K562 (cell line): ENCODE data around the gene RIT2. TPM values are rescaled to one million over a fixed set of nuclear protein-coding genes. Genes with fewer than 3 reads are reported as not detected.

ENCODE experiments used
- ATAC-seq: fragments of 200-7000 bp; cut with Tn5 transposase; 3 replicates; pipeline ENCODE4 v1.9.1; 2020; ENCODE audit warnings: moderate library complexity
- BruUV-seq: library from RNA; stranded (reverse); fragments of 400-500 nt; replicated peaks from 2 replicates; lab custom pipeline; 2021; lab: Mats Ljungman, UMichigan
- CTCF ChIA-PET: fragments of 300-600 bp; formaldehyde crosslinking; extraction: SDS; loops from one replicate; lab custom pipeline; 2021; ENCODE audit warnings: low intra/inter-chr PET ratio; lab: Yijun Ruan, JAX
- POLR2A ChIA-PET: fragments of 300-600, 350-650 bp; sonication (Branson Sonifier 250); formaldehyde crosslinking; extraction: SDS; loops from one replicate; lab custom pipeline; 2021; ENCODE audit warnings: antibody characterized with exemption, inconsistent platforms; lab: Yijun Ruan, JAX
- DNase-seq, 4 experiments: peaks; one replicate each; pipeline versions ENCODE4 v3.0.0 to v3.0.0-alpha.2; 2011 to 2018; ENCODE audit warnings: low spot score in 3 of 4, mixed read lengths in 3 of 4; ENCODE audit errors: extremely low read depth in 1 of 4
- FAIRE-seq: peaks from 2 replicates; lab custom pipeline; 2011; peaks lifted over from hg19 to GRCh38; lab: Jason Lieb, UNC
- H2AFZ ChIP-seq: 2 replicates; pipeline ENCODE4 v1.6.0; 2011; ENCODE audit warnings: low read depth, low read length, control low read depth, inconsistent platforms
- H3K27ac ChIP-seq: fragments of 200-600 bp; 3 replicates; pipeline ENCODE4 v1.8.0; 2011; ENCODE audit warnings: low read depth, mild to moderate bottlenecking, control low read depth, inconsistent platforms, low read length, moderate library complexity, mixed read lengths; ENCODE audit errors: extremely low read depth
- H3K27me3 ChIP-seq, 2 experiments: fragments of 300-600 bp in 1 of 2; 2 replicates in 1 of 2; 3 replicates in 1 of 2; pipeline versions ENCODE4 v1.6.0 to v1.8.0; 2011; ENCODE audit warnings: inconsistent platforms in 2 of 2, low read length in 2 of 2, mild to moderate bottlenecking in 1 of 2, mixed read lengths in 1 of 2, moderate library complexity in 1 of 2; ENCODE audit not compliant: control insufficient read depth in 2 of 2, insufficient read depth in 2 of 2
- H3K36me3 ChIP-seq: fragments of 300-600 bp; 3 replicates; pipeline ENCODE4 v1.8.0; 2011; ENCODE audit warnings: mild to moderate bottlenecking, low read length, inconsistent platforms; ENCODE audit not compliant: control insufficient read depth, insufficient read depth
- H3K4me1 ChIP-seq, 2 experiments: fragments of 200-600 bp in 1 of 2; replicated peaks in 1 of 2; 2 replicates in 1 of 2; 3 replicates in 1 of 2; pipeline versions ENCODE4 v1.5.1 to v1.8.0; 2011; ENCODE audit warnings: inconsistent platforms in 2 of 2, low read length in 2 of 2, mild to moderate bottlenecking in 1 of 2, mixed read lengths in 1 of 2, moderate library complexity in 1 of 2; ENCODE audit not compliant: control insufficient read depth in 2 of 2, insufficient read depth in 2 of 2
- H3K4me2 ChIP-seq: 2 replicates; pipeline ENCODE4 v1.6.1; 2011; ENCODE audit warnings: low read length, control low read depth, inconsistent platforms, mixed read lengths; ENCODE audit not compliant: insufficient read depth
- H3K4me3 ChIP-seq: fragments of 200-600 bp; sonication (generic), shearing (Covaris generic); 2 replicates; pipeline ENCODE4 v1.5.1; 2016; ENCODE audit warnings: control low read depth, inconsistent platforms
- H3K79me2 ChIP-seq: fragments of 200-600 bp; 3 replicates; pipeline ENCODE4 v1.8.0; 2011; ENCODE audit warnings: low read length, inconsistent platforms; ENCODE audit not compliant: control insufficient read depth, insufficient read depth
- H3K9ac ChIP-seq, 2 experiments: 2 replicates each; pipeline versions ENCODE4 v1.6.0 to v1.6.1; 2011; ENCODE audit warnings: low read depth in 2 of 2, low read length in 2 of 2, control low read depth in 1 of 2, inconsistent platforms in 1 of 2, mild to moderate bottlenecking in 1 of 2, mixed read lengths in 1 of 2; ENCODE audit not compliant: insufficient read depth in 1 of 2
- H3K9me1 ChIP-seq: one replicate; pipeline ENCODE4 v1.6.0; 2011; ENCODE audit warnings: inconsistent platforms, mild to moderate bottlenecking, low read length, moderate library complexity; ENCODE audit not compliant: control insufficient read depth, insufficient read depth
- H3K9me3 ChIP-seq: replicated peaks from 2 replicates; pipeline ENCODE4 v1.5.1; 2011; ENCODE audit warnings: low read depth, low read length, inconsistent platforms; ENCODE audit not compliant: control insufficient read depth, insufficient read depth
- H4K20me1 ChIP-seq: replicated peaks from 2 replicates; pipeline ENCODE4 v1.6.1; 2011; ENCODE audit warnings: low read length, inconsistent platforms, mixed read lengths; ENCODE audit not compliant: control insufficient read depth, insufficient read depth
- C11orf30 ChIP-seq: fragments of 450-650 bp; IDR thresholded peaks from 2 replicates; pipeline ENCODE4 v1.6.1; 2016; ENCODE audit warnings: low read depth, mild to moderate bottlenecking
- CBFA2T3 ChIP-seq: fragments of 450-650 bp; IDR thresholded peaks from 2 replicates; pipeline ENCODE4 v1.6.1; 2017
- OTX1 ChIP-seq: fragments of 450-650 bp; formaldehyde crosslinking; IDR thresholded peaks from 2 replicates; pipeline ENCODE4 v1.4.0; 2022; ENCODE audit warnings: mild to moderate bottlenecking
- SNRNP70 ChIP-seq: fragments of 200-400 bp; formaldehyde crosslinking; optimal IDR thresholded peaks from 2 replicates; pipeline ENCODE3; 2017; ENCODE audit warnings: low read depth, low read length
- TBP ChIP-seq: optimal IDR thresholded peaks from 2 replicates; pipeline ENCODE3; 2011; ENCODE audit warnings: low read depth, low read length, improper control_type of control experiment
- ZBTB7A ChIP-seq: IDR thresholded peaks from 2 replicates; pipeline ENCODE4 v1.6.1; 2011; ENCODE audit warnings: low read depth, mild to moderate bottlenecking, low read length, moderate library complexity, borderline replicate concordance; ENCODE audit not compliant: control insufficient read depth
- ZFX ChIP-seq: sonication (generic); formaldehyde crosslinking; IDR thresholded peaks from 2 replicates; pipeline ENCODE4 v1.8.0; 2022; ENCODE audit warnings: mild to moderate bottlenecking, missing genetic modification reagents, moderate library complexity
- ZNF253 ChIP-seq: fragments of 250-450 bp; sonication (Bioruptor Pico); conservative IDR thresholded peaks from 2 replicates; pipeline ENCODE4 v1.6.1; 2021; ENCODE audit warnings: mild to moderate bottlenecking
- ZNF75A ChIP-seq: fragments of 450-650 bp; formaldehyde crosslinking; IDR thresholded peaks from 2 replicates; pipeline ENCODE4 v1.4.0; 2020; ENCODE audit warnings: mild to moderate bottlenecking
- WGBS: fragments of 100-300 bp; shearing (Covaris generic); methylation state at CpG from one replicate; pipeline ENCODE4 v1.1.6; 2016; ENCODE audit warnings: low coverage, mixed read lengths; ENCODE audit not compliant: insufficient coverage; ENCODE audit errors: missing lambda C conversion rate; 5-methylcytosine and 5-hydroxymethylcytosine counted together
- in situ Hi-C: fragments of 300-500 bp; cut with MboI; formaldehyde crosslinking; loops from 4 replicates; pipeline ENCODE4 v1.15.0; 2018; ENCODE audit warnings: inconsistent platforms, mixed read lengths
- intact Hi-C: fragments of 100-400 bp; cut with micrococcal nuclease; formaldehyde crosslinking; loops from 2 replicates; pipeline ENCODE4 v1.14.2; 2022
- polyA plus RNA-seq, 8 experiments: library from polyadenylated mRNA; depleted of rRNA in 4 of 8; stranded (reverse) in 5 of 8; unstranded in 3 of 8; fragments of >200 nt; fragmentation: Nextera tagmentation in 2 of 8; fragmentation: Illumina TruSeq in 1 of 8; extraction: Ambion mirVana in 2 of 8; extraction: Trizol in 1 of 8; gene quantifications; 2 replicates each; pipeline versions ENCODE4 v1.2.1 to v1.2.3, GENCODE V29; 2011 to 2014; ENCODE audit warnings: inconsistent platforms in 1 of 8, missing spikeins in 1 of 8
- total RNA-seq, 7 experiments: library from RNA; depleted of rRNA in 6 of 7; stranded (reverse); fragments of >200 nt in 6 of 7; fragmentation: Illumina TruSeq in 2 of 7; extraction: Trizol in 2 of 7; gene quantifications; 2 replicates each; pipeline versions ENCODE4 v1.2.1 to v1.2.3, GENCODE V29; 2011 to 2021; ENCODE audit warnings: low replicate concordance in 1 of 7
- TF ChIP-seq, protein P1 (sequence below): sonication (generic); formaldehyde crosslinking; IDR thresholded peaks from 2 replicates; pipeline ENCODE4 v1.8.1; 2023; ENCODE audit warnings: mild to moderate bottlenecking, missing genetic modification reagents
- TF ChIP-seq, protein P2 (sequence below): fragments of 250-450 bp; sonication (Bioruptor Pico); IDR thresholded peaks from 2 replicates; pipeline ENCODE4 v1.6.1; 2021; ENCODE audit warnings: mild to moderate bottlenecking
- TF ChIP-seq, protein P3 (sequence below), 2 experiments: IDR thresholded peaks in 1 of 2; conservative IDR thresholded peaks in 1 of 2; 2 replicates each; pipeline ENCODE4 v1.6.1; 2016; ENCODE audit warnings: low read depth in 2 of 2, mild to moderate bottlenecking in 1 of 2, missing compliant biosample characterization in 1 of 2, missing genetic modification characterization in 1 of 2, moderate library complexity in 1 of 2
- TF ChIP-seq, protein P4 (sequence below): fragments of 250-450 bp; sonication (Bioruptor Pico); IDR thresholded peaks from 2 replicates; pipeline ENCODE4 v1.8.0; 2021; ENCODE audit warnings: borderline replicate concordance, mild to moderate bottlenecking, moderate library complexity; ENCODE audit not compliant: poor library complexity, severe bottlenecking

RIT2 gene
- total and polyA plus RNA-seq, 9 of the 15 experiments (the other 6 are each of a cell fraction or from before 2014, with no cell fraction given): not detected

DNA sequence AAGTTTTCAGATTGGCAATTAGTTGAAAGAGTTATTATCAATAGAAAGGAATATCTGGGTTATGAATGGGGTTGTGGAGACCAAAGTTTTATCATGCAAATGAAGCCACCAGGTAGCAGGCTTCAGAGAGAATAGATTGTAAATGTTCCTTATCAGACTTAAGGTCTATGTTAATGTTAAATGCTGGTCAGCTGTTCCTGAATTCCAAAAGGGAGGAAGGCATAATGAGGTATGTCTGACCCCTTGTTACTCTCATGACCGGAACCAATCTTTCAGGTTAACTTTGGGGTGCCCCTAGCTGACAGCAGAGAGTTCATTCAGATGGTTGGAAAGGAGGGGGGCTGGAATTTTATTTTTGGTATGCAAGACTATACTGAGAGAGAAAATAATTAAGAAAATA lies 47.9 kb downstream of the RIT2 start (continued):
- TF ChIP-seq, protein P1, sequence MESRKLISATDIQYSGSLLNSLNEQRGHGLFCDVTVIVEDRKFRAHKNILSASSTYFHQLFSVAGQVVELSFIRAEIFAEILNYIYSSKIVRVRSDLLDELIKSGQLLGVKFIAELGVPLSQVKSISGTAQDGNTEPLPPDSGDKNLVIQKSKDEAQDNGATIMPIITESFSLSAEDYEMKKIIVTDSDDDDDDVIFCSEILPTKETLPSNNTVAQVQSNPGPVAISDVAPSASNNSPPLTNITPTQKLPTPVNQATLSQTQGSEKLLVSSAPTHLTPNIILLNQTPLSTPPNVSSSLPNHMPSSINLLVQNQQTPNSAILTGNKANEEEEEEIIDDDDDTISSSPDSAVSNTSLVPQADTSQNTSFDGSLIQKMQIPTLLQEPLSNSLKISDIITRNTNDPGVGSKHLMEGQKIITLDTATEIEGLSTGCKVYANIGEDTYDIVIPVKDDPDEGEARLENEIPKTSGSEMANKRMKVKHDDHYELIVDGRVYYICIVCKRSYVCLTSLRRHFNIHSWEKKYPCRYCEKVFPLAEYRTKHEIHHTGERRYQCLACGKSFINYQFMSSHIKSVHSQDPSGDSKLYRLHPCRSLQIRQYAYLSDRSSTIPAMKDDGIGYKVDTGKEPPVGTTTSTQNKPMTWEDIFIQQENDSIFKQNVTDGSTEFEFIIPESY (CRISPR knock-in tag): no peak
- no peak for TF ChIP-seq OTX1 (CRISPR knock-in tag)
- TF ChIP-seq ZFX (CRISPR knock-in tag): no peak
- TF ChIP-seq, protein P2, sequence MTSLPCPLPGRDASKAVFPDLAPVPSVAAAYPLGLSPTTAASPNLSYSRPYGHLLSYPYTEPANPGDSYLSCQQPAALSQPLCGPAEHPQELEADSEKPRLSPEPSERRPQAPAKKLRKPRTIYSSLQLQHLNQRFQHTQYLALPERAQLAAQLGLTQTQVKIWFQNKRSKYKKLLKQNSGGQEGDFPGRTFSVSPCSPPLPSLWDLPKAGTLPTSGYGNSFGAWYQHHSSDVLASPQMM (CRISPR knock-in tag): no peak
- TF ChIP-seq, all 486 proteins: peak for 0

DNA sequence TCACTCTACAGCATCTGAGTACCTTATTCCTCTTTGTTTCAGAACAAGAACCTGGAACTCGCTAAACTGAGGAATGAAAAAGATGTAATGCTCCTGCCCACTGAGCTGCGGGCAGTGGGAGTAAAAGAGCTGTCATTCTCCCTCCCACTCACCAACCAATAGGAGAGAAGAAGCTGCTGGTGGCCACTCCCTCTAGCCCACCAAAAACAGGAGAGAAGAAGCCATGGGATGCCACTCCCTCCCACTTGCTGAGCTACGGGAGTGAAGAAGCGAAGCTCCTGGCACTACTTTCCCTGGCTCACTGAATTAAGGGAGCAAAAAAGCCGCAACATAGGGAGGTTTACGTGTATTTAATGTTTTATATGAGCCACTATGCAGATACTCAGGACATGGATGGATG lies 53.7 kb downstream of the RIT2 start:
- no peak overlapping the region for H3K4me2 ChIP-seq
- no peaks in the 10 kb centered on the region for H3K9me3 ChIP-seq
- TF ChIP-seq SNRNP70 (no peak), ZBTB7A (no peak), ZNF75A (no peak), ZNF253 (CRISPR knock-in tag) (no peak), C11orf30 (no peak), TBP (no peak), CBFA2T3 (no peak)
- TF ChIP-seq, protein P3, sequence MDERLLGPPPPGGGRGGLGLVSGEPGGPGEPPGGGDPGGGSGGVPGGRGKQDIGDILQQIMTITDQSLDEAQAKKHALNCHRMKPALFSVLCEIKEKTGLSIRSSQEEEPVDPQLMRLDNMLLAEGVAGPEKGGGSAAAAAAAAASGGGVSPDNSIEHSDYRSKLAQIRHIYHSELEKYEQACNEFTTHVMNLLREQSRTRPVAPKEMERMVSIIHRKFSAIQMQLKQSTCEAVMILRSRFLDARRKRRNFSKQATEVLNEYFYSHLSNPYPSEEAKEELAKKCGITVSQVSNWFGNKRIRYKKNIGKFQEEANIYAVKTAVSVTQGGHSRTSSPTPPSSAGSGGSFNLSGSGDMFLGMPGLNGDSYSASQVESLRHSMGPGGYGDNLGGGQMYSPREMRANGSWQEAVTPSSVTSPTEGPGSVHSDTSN (CRISPR knock-in tag; IDR thresholded peaks at IDR 0.05; ENCODE audit: low read depth): no peak
- TF ChIP-seq, protein P3 (tag; conservative IDR thresholded peaks at IDR 0.05; ENCODE audit: low read depth): no peak
- TF ChIP-seq, protein P4, sequence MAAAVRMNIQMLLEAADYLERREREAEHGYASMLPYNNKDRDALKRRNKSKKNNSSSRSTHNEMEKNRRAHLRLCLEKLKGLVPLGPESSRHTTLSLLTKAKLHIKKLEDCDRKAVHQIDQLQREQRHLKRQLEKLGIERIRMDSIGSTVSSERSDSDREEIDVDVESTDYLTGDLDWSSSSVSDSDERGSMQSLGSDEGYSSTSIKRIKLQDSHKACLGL (CRISPR knock-in tag): no peak
- TF ChIP-seq, all 486 proteins: peak for 0
- ChIA-PET POLR2A (no interaction called here), CTCF (interaction anchor here (0.6 kb wide), 1 partner anchor 804 kb away, joined by 3 read pairs; no protein-coding TSS in a partner anchor)
- BruUV-seq: no TSS peak
- Histone ChIP-seq H3K4me1 (no peaks in the 10 kb centered on the region), H4K20me1 (no peaks in the 10 kb centered on the region), H3K9ac (no peak overlapping the region), H3K27ac (no peak overlapping the region), H3K36me3 (no peaks in the 10 kb centered on the region), H2AFZ (no peak overlapping the region), H3K9me1 (no peaks in the 10 kb centered on the region), H3K4me3 (no peak overlapping the region), H3K27me3 (no peaks in the 10 kb centered on the region), H3K79me2 (no peaks in the 10 kb centered on the region)
- intact Hi-C loops: no loop called here
- no peak for FAIRE-seq
- WGBS: 3% methylated on average over 5 of the region's 6 CpGs
- in situ Hi-C loops: no loop called here
- no peak for DNase-seq
- ATAC-seq: no peak
